CD4-positive, alpha-beta T cell (primary cell): ENCODE data around the gene RNF167. TPM values are rescaled to one million over a fixed set of nuclear protein-coding genes. Genes with fewer than 3 reads are reported as not detected.

Experiments used
- ATAC-seq: fragments of 200-7000 bp; cut with Tn5 transposase; one replicate; pipeline ENCODE4 v1.10.0; 2022; ENCODE audit warnings: mild to moderate bottlenecking; ENCODE audit not compliant: poor library complexity
- CTCF ChIA-PET: fragments of 350-600 bp; sonication (Branson Sonifier 250); formaldehyde crosslinking; loops from one replicate; lab custom pipeline; 2021; ENCODE audit warnings: antibody characterized with exemption, inconsistent platforms; lab: Charles Lee
- POLR2A ChIA-PET: fragments of 350-600 bp; sonication (Branson Sonifier 250); formaldehyde crosslinking; loops from one replicate; lab custom pipeline; 2021; ENCODE audit warnings: antibody characterized with exemption, inconsistent platforms; lab: Charles Lee
- DNase-seq, 14 experiments: peaks; one replicate each; pipeline ENCODE4 v3.0.0-alpha.2; 2013 to 2020; ENCODE audit warnings: mixed read lengths in 2 of 14
- H3K27ac ChIP-seq, 2 donors: one replicate each; pipeline versions ENCODE4 v1.5.1 to v1.7.0; 2013; ENCODE audit warnings: low read length in 2 of 2, low read depth in 1 of 2, mild to moderate bottlenecking in 1 of 2
- H3K27me3 ChIP-seq, 2 experiments: 1 replicate in 1 of 2; 2 replicates in 1 of 2; pipeline versions ENCODE4 v1.6.1 to v1.7.0; 2013; ENCODE audit warnings: low read length in 2 of 2, control low read depth in 1 of 2, mild to moderate bottlenecking in 1 of 2, moderate library complexity in 1 of 2; ENCODE audit not compliant: insufficient read depth in 2 of 2, control insufficient read depth in 1 of 2
- H3K36me3 ChIP-seq: one replicate; pipeline ENCODE4 v1.6.1; 2013; ENCODE audit warnings: low read length, control low read depth; ENCODE audit not compliant: insufficient read depth
- H3K4me1 ChIP-seq: one replicate; pipeline ENCODE4 v1.6.1; 2013; ENCODE audit warnings: low read length, control low read depth; ENCODE audit not compliant: insufficient read depth
- H3K4me3 ChIP-seq: one replicate; pipeline ENCODE4 v1.5.1; 2013; ENCODE audit warnings: mild to moderate bottlenecking, low read length, moderate library complexity
- H3K9me3 ChIP-seq, 2 experiments: 1 replicate in 1 of 2; 2 replicates in 1 of 2; pipeline versions ENCODE4 v1.6.1 to v1.7.0; 2013; ENCODE audit warnings: low read length in 2 of 2, mild to moderate bottlenecking in 2 of 2, control low read depth in 1 of 2, moderate library complexity in 1 of 2; ENCODE audit not compliant: control insufficient read depth in 1 of 2, insufficient read depth in 1 of 2
- H3K27ac Mint-ChIP-seq: one replicate; pipeline ENCODE4 v1.8.0; 2020; ENCODE audit warnings: mixed read lengths
- H3K27me3 Mint-ChIP-seq: one replicate; pipeline ENCODE4 v1.8.0; 2021; ENCODE audit warnings: mixed read lengths
- H3K36me3 Mint-ChIP-seq: one replicate; pipeline ENCODE4 v1.8.0; 2021; ENCODE audit warnings: low read depth, mixed read lengths
- H3K4me1 Mint-ChIP-seq: one replicate; pipeline ENCODE4 v1.8.0; 2021; ENCODE audit warnings: low read depth, mixed read lengths
- H3K4me3 Mint-ChIP-seq: one replicate; pipeline ENCODE4 v1.8.0; 2020; ENCODE audit warnings: mild to moderate bottlenecking, mixed read lengths
- H3K9me3 Mint-ChIP-seq: one replicate; pipeline ENCODE4 v1.8.0; 2020; ENCODE audit warnings: mixed read lengths
- CTCF ChIP-seq: fragments of 200-600 bp; IDR thresholded peaks from one replicate; pipeline ENCODE4 v1.8.0; 2022; ENCODE audit warnings: antibody characterized with exemption, mild to moderate bottlenecking
- intact Hi-C, 2 experiments: fragments of 100-400 bp; cut with DNase I in 1 of 2; cut with micrococcal nuclease in 1 of 2; formaldehyde crosslinking; loops; one replicate each; pipeline versions ENCODE4 v1.15.1 to v1.9.0; 2023 to 2025; cut with DNase I, micrococcal nuclease
- total RNA-seq, 174 experiments: library from RNA in 2 of 174; stranded (reverse) in 2 of 174; gene quantifications; one replicate each; pipeline ENCODE4 v1.2.3 and lab custom pipeline; 2021 to 2026

RNF167 gene
- total RNA-seq, 2 experiments from 2014 or later: 59.3 to 62.8 TPM

DNA sequence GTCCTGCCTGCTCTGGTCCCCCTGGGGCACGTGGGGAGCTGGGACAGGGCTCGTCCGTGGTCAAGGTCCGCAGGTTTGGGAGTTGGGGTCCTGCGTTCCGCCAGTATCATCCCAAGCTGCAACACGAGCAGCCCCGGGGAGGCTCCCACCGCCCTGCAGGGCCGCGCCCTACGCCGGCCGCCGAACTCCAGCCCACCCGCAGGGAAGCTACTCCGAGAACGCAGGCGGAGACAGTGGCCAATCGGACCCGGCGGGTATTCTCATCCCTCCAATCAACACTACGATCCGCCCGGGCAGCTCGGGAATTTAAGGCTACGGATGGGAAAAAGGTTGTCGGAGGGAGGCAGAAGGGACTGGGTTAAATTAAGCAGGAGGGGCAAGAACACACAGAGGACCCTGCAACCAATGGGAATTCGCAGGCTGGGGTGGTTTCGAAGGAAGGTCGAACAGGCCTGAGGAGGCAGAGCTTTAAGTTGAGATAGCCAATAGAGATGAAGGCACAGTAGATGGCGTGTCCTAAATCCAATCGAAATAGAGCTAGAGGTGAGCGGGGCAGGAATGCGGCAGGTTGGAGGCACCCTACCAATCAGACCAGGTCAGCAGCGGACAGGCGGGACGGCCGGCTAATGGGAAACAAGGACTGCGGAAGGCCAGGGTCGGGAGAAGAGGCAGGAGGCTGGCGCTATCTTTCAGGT is 26.9 kb downstream of the RNF167 start:
- Histone ChIP-seq H3K27me3 (no peaks in the 10 kb centered on the region), H3K36me3 (peaks cover 16% of the 10 kb centered on the region), H3K4me1 (peaks cover 38% of the 10 kb centered on the region), H3K9me3 (no peaks in the 10 kb centered on the region), H3K27ac (peak overlapping the region; percentile 87), H3K4me3 (peak overlapping the region; percentile 84)
- Mint-ChIP-seq H3K4me3 (no peak overlapping the region), H3K27me3 (no peaks in the 10 kb centered on the region), H3K27ac (peak overlapping the region; percentile 69), H3K9me3 (no peaks in the 10 kb centered on the region), H3K36me3 (peaks cover 25% of the 10 kb centered on the region), H3K4me1 (peaks cover 13% of the 10 kb centered on the region)
- ChIA-PET CTCF (interaction anchor here (0.8 to 3.3 kb wide), 11 partner anchors 14 to 225 kb away, joined by 3 to 21 read pairs (median 4); partner anchors contain the start of genes C17orf107, CHRNE, INCA1 and PFN1), POLR2A (interaction anchor here (0.6 to 9.8 kb wide), 29 partner anchors 8 to 1122 kb away, joined by 3 to 350 read pairs (median 5); partner anchors contain the start of genes ARRB2, C17orf107, CAMTA2 and CHRNE)
- peak; percentile 76 for ATAC-seq
- DNase-seq: peak; percentile 85 to 99 (median 90)
- intact Hi-C loops: loop anchor here (1.0 to 10.0 kb wide), 8 partner anchors 17 to 602 kb away; partner anchors contain the start of genes RNF167 (in 2 of the 2), SLC25A11 (in 2 of the 2), CAMTA2 (in 1 of the 2) and PSMB6 (in 1 of the 2)
- no peak for TF ChIP-seq CTCF

DNA sequence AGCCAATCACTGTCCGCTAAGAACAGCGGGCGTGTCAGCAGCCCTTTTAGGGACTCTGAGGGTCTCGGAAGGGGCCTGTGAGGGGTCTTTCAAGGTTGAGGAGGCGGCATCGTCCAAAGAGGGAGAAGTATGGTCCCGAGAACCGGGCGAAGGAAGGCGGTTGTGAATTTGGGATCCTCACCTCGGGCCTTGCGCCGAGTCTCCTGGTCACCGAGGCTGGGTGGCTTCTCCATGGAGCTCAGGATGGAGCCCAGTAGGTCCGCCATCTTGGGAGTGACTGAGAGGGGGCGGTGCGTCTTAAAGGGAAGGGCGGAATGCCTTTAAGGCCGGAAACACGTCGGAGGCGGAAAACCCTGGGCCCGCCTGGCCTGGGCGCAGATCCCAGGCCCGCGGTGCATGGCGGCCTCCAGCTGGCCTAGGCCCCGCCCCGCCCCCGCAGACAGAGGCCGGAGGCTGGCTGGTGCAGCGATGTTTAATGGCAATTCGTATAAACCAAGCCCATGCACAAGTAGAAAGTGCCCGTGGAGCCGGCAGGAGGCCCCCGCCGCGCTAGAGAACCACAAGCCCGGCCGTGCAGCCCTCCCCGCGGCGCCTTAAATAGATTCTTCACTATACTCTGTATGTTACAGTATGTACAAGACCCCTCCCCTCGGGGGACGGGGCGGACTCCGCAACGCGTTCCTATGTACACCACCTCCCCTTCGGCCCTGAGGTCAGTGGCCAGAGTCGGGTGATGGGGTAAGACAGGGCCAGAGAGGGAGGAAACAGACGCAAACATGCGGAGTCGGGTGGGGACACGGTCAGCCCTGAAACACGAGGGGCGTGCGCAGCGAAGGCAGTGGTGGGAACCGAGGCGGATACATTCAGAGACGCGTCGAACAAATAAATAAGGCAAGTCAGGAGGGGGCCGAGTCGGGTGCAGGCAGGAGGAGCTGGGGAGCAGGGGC is 27.7 kb downstream of the RNF167 start, which contains the start of gene SPAG7:
Gene SPAG7 (minus strand): TSS at position 279 of the 947 bp plus-strand sequence. CDS start 13 bp downstream, at position 266.
- Histone ChIP-seq H3K27me3 (no peaks in the 10 kb centered on the region), H3K9me3 (no peaks in the 10 kb centered on the region), H3K36me3 (peaks cover 24% of the 10 kb centered on the region), H3K4me3 (peak within 1 kb of the TSS; percentile 84), H3K4me1 (peaks cover 38% of the 10 kb centered on the region), H3K27ac (peak within 1 kb of the TSS; percentile 87)
- POLR2A ChIA-PET: interaction anchor here (0.6 to 9.8 kb wide), 30 partner anchors 8 to 1123 kb away, joined by 3 to 350 read pairs (median 5); partner anchors contain the start of genes ARRB2, C17orf107, CAMTA2 and CHRNE
- no peaks in the 10 kb centered on the region for H3K9me3 Mint-ChIP-seq
- CTCF ChIA-PET: interaction anchor here (0.8 to 3.3 kb wide), 11 partner anchors 14 to 224 kb away, joined by 3 to 21 read pairs (median 4); partner anchors contain the start of genes C17orf107, CAMTA2, CHRNE and PFN1
- H3K27ac Mint-ChIP-seq: peak within 1 kb of the TSS; percentile 69
- no peaks in the 10 kb centered on the region for H3K27me3 Mint-ChIP-seq
- TF ChIP-seq CTCF: peak; percentile 15
- peak; percentile 71 for ATAC-seq
- no peak within 1 kb of the TSS for H3K4me3 Mint-ChIP-seq
- intact Hi-C loops: loop anchor here (1.0 to 10.0 kb wide), 9 partner anchors 19 to 603 kb away; partner anchors contain the start of genes RNF167 (in 2 of the 2), SLC25A11 (in 2 of the 2), CAMTA2 (in 1 of the 2) and CHRNE (in 1 of the 2)
- H3K36me3 Mint-ChIP-seq: peaks cover 33% of the 10 kb centered on the region
- DNase-seq: peak; percentile 88 to 98 (median 93)
- peaks cover 13% of the 10 kb centered on the region for H3K4me1 Mint-ChIP-seq
